Heart right ventricle (tissue), 16 donors: ENCODE measurements around the gene GFM1. TPM values are rescaled to one million over a fixed set of nuclear protein-coding genes. Genes with fewer than 3 reads are reported as not detected.
A peak's percentile ranks its signal among the peaks of the same experiment; 100 is the strongest.

ENCODE experiments used
- ATAC-seq, 8 donors: fragments of 200-7000 bp; cut with Tn5 transposase; one replicate each; pipeline ENCODE4 v1.9.1; 2020; ENCODE audit warnings: mild to moderate bottlenecking in 8 of 8, moderate library complexity in 8 of 8, moderate number of reproducible peaks in 1 of 8
- DNase-seq, 2 donors: peaks; one replicate each; pipeline ENCODE4 v3.0.0-alpha.2; 2020
- H3K27ac ChIP-seq, 10 donors: fragments of 200-600 bp; sonication (generic) in 2 of 10; one replicate each; pipeline versions ENCODE4 v1.5.0 to v1.8.0; 2020 to 2022; ENCODE audit warnings: mild to moderate bottlenecking in 3 of 10
- H3K27me3 ChIP-seq, 7 donors: fragments of 200-600 bp; one replicate each; pipeline ENCODE4 v1.8.0; 2021 to 2022; ENCODE audit warnings: mild to moderate bottlenecking in 2 of 7
- H3K36me3 ChIP-seq, 9 donors: fragments of 200-600 bp; sonication (generic) in 1 of 9; one replicate each; pipeline versions ENCODE4 v1.5.0 to v1.8.0; 2020 to 2022; ENCODE audit warnings: mild to moderate bottlenecking in 2 of 9
- H3K4me1 ChIP-seq, 9 donors: fragments of 200-600 bp; sonication (generic) in 1 of 9; one replicate each; pipeline versions ENCODE4 v1.5.0 to v1.8.0; 2020 to 2022; ENCODE audit warnings: mild to moderate bottlenecking in 4 of 9
- H3K4me3 ChIP-seq, 10 donors: fragments of 200-600 bp; sonication (generic) in 2 of 10; one replicate each; pipeline versions ENCODE4 v1.5.0 to v1.8.0; 2020 to 2022; ENCODE audit warnings: mild to moderate bottlenecking in 7 of 10, moderate library complexity in 2 of 10
- H3K9me3 ChIP-seq, 11 donors: fragments of 200-600 bp in 10 of 11; sonication (generic) in 2 of 11; one replicate each; pipeline versions ENCODE4 v1.5.0 to v1.8.0; 2013 to 2022; ENCODE audit warnings: mild to moderate bottlenecking in 2 of 11, control low read depth in 1 of 11, moderate library complexity in 1 of 11
- WGBS, 2 donors: extraction: QIAGEN DNeasy Blood & Tissue Kit; methylation state at CpG; one replicate each; pipeline ENCODE4 v1.1.7; 2013; ENCODE audit warnings: inconsistent platforms in 1 of 2; 5-methylcytosine and 5-hydroxymethylcytosine counted together
- intact Hi-C, 10 donors: fragments of 100-400 bp; cut with DNase I; formaldehyde crosslinking; loops; one replicate each; pipeline versions ENCODE4 v1.11.1 to v1.14.2; 2022
- polyA plus RNA-seq, 2 donors: library from polyadenylated mRNA; stranded (reverse); fragments of 200-250 nt; gene quantifications; one replicate each; pipeline ENCODE4 v1.2.3, GENCODE V29; 2013
- total RNA-seq, 10 donors: library from RNA; stranded (reverse); fragmentation: NEBNext Ultra II Directional in 3 of 10; extraction: Animal tissue kit (Norgen Biotek cat#: 25700) in 3 of 10; gene quantifications; one replicate each; pipeline versions ENCODE4 v1.2.1 to v1.2.4, GENCODE V29; 2021 to 2023
- TF ChIP-seq, protein P1 (sequence below), 9 donors: fragments of 200-600 bp; sonication (generic) in 2 of 9; IDR thresholded peaks; one replicate each; pipeline versions ENCODE4 v1.5.0 to v1.8.0; 2021 to 2022; ENCODE audit warnings: antibody characterized with exemption in 9 of 9, mild to moderate bottlenecking in 5 of 9, moderate library complexity in 1 of 9
- donor health status: Arrhythmogenic right ventricular cardiomyopathy.
- donor health status: ischemic (EF 13 %, LVEDD 7.1; RV severe dilation, severe dysfunction).
- donor health status: healthy with polysubstance abuse.
- donor health status: DM: no; HTN: yes; CAD: no.
- donor health status: DM: no; HTN: no; CAD: no.
- donor health status: ischemic (EF 25% LVEDD 6.9; RV normal size, moderate dysfunction).
- donor health status: ischemic (EF 25% LVEDD 5.7; RV mildly dilated, moderate dysfunction).
- donor health status: healthy.
- donor health status: DM: yes; HTN: yes; CAD: no.
- donor health status: Ischemic cardiomyopathy.
- donor health status: ischemic (EF 35%, LVEDD 5.7; RV mildly dilated, moderate dysfunction).
- donor health status: nonischemic (EF 11% LVEDD 7.7; RV severe dilation, severe dysfunction).
- donor health status: DM: yes; HTN: yes; CAD: no.
- donor health status: PGD.
- donor health status: ischemic (EF 29% LVEDD 5.4; RV normal size, mild dysfunction).
- donor health status: nonischemic (EF 23%, LVEDD 6.1; RV moderate dilation, normal function).

The GFM1 gene
- total and polyA plus RNA-seq, 12 donors: 15.1 to 86.4 (median 68.7) TPM

GRCh38 chr3:158671821-158672214 lies 27.5 kb downstream of the GFM1 start:
- Histone ChIP-seq H3K4me1 (peaks cover 0 to 34% (median 18%) of the 10 kb centered on the region in 9 donors), H3K27ac (peak overlapping the region; percentile 57 to 89 (median 78)), H3K4me3 (peak overlapping the region; percentile 25 to 69 (median 56)), H3K36me3 (peaks cover 0 to 61% (median 13%) of the 10 kb centered on the region in 9 donors), H3K9me3 (no peaks in the 10 kb centered on the region), H3K27me3 (no peaks in the 10 kb centered on the region)
- WGBS, 2 donors: 36 to 43% methylated on average over 6 of the region's 6 CpGs
- ATAC-seq: peak in 5 of 8 donors; percentile 22 to 46 (median 42)
- DNase-seq: no peak
- TF ChIP-seq, protein P1, sequence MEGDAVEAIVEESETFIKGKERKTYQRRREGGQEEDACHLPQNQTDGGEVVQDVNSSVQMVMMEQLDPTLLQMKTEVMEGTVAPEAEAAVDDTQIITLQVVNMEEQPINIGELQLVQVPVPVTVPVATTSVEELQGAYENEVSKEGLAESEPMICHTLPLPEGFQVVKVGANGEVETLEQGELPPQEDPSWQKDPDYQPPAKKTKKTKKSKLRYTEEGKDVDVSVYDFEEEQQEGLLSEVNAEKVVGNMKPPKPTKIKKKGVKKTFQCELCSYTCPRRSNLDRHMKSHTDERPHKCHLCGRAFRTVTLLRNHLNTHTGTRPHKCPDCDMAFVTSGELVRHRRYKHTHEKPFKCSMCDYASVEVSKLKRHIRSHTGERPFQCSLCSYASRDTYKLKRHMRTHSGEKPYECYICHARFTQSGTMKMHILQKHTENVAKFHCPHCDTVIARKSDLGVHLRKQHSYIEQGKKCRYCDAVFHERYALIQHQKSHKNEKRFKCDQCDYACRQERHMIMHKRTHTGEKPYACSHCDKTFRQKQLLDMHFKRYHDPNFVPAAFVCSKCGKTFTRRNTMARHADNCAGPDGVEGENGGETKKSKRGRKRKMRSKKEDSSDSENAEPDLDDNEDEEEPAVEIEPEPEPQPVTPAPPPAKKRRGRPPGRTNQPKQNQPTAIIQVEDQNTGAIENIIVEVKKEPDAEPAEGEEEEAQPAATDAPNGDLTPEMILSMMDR (IDR thresholded peaks at IDR 0.05): no peak
- intact Hi-C loops: loop anchor here in 4 of 10 donors (5.0 kb wide), 3 partner anchors 115 to 125 kb away; no protein-coding TSS in a partner anchor

GRCh38 chr3:158672215-158673176 lies 28.2 kb downstream of the GFM1 start, which contains the start of gene LXN:
LXN (minus strand) TSS chr3:158672648; CDS start chr3:158672478, 170 bp downstream.
- ATAC-seq (peak; percentile 94 to 99 (median 98)), DNase-seq (peak; percentile 78 to 82)
- Histone ChIP-seq H3K36me3 (peaks cover 0 to 61% (median 9%) of the 10 kb centered on the region in 9 donors), H3K9me3 (no peaks in the 10 kb centered on the region), H3K4me1 (peaks cover 0 to 34% (median 18%) of the 10 kb centered on the region in 9 donors), H3K27me3 (no peaks in the 10 kb centered on the region), H3K27ac (peak within 1 kb of the TSS; percentile 57 to 89 (median 78)), H3K4me3 (peak within 1 kb of the TSS; percentile 25 to 69 (median 56))
- TF ChIP-seq, protein P1 (IDR thresholded peaks at IDR 0.05): peak; percentile 43 to 80 (median 58)
- 19 to 21% methylated on average over 30 of the region's 30 CpGs for WGBS, 2 donors
- intact Hi-C loops: loop anchor here in 4 of 10 donors (5.0 kb wide), 3 partner anchors 115 to 125 kb away; no protein-coding TSS in a partner anchor

- TF ChIP-seq, protein P1 (IDR thresholded peaks at IDR 0.05): no peak
- Histone ChIP-seq H3K36me3 (peaks cover 0 to 83% (median under 1%) of the 10 kb centered on the region in 9 donors), H3K9me3 (no peaks in the 10 kb centered on the region), H3K27me3 (no peaks in the 10 kb centered on the region), H3K4me1 (peaks cover 0 to 5% (median 0%) of the 10 kb centered on the region in 9 donors), H3K27ac (no peak overlapping the region), H3K4me3 (no peak overlapping the region)
- WGBS, 2 donors: 93 to 97% methylated on average over 2 of the region's 2 CpGs
- intact Hi-C loops: no loop called here
- ATAC-seq (no peak), DNase-seq (no peak)
Observed at GRCh38 chr3:158678687-158679086, 34.4 kb downstream of the GFM1 start.

GRCh38 chr3:158679547-158680000 lies 35.2 kb downstream of the GFM1 start:
- Histone ChIP-seq H3K4me1 (peaks cover 0 to 5% (median 0%) of the 10 kb centered on the region in 9 donors), H3K36me3 (peaks cover 0 to 87% (median 4%) of the 10 kb centered on the region in 9 donors), H3K4me3 (no peak overlapping the region), H3K27ac (no peak overlapping the region), H3K27me3 (no peaks in the 10 kb centered on the region), H3K9me3 (no peaks in the 10 kb centered on the region)
- TF ChIP-seq, protein P1 (IDR thresholded peaks at IDR 0.05): no peak
- DNase-seq (no peak), ATAC-seq (no peak)
- 30 to 40% methylated on average over 1 of the region's 1 CpG for WGBS, 2 donors
- intact Hi-C loops: no loop called here
